HFFc6 (cell line): ENCODE measurements around the gene NAGA. TPM values are rescaled to one million over a fixed set of nuclear protein-coding genes. Genes with fewer than 3 reads are reported as not detected.

Experiments
- DNase-seq: peaks from one replicate; pipeline ENCODE4 v3.0.0-alpha.2; 2018
- H3K27ac Mint-ChIP-seq: 2 replicates; pipeline ENCODE4 v1.8.0; 2020; ENCODE audit warnings: mild to moderate bottlenecking, mixed read lengths
- H3K27me3 Mint-ChIP-seq: 2 replicates; pipeline ENCODE4 v1.8.0; 2021; ENCODE audit warnings: mild to moderate bottlenecking, moderate library complexity, mixed read lengths; ENCODE audit not compliant: insufficient read depth
- H3K36me3 Mint-ChIP-seq: 2 replicates; pipeline ENCODE4 v1.8.0; 2021; ENCODE audit warnings: low read depth, mixed read lengths
- H3K4me1 Mint-ChIP-seq: 2 replicates; pipeline ENCODE4 v1.8.0; 2020; ENCODE audit warnings: low read depth, mixed read lengths
- H3K4me3 Mint-ChIP-seq: 2 replicates; pipeline ENCODE4 v1.8.0; 2020; ENCODE audit warnings: mild to moderate bottlenecking, moderate library complexity, mixed read lengths
- H3K9me3 Mint-ChIP-seq: 2 replicates; pipeline ENCODE4 v1.8.0; 2020; ENCODE audit warnings: mild to moderate bottlenecking, mixed read lengths
- total RNA-seq, 6 experiments: library from RNA; stranded (reverse); fragmentation: NEBNext Ultra II Directional; extraction: Animal tissue kit (Norgen Biotek cat#: 25700); gene quantifications; 2 replicates in 1 of 6; 3 replicates in 5 of 6; pipeline ENCODE4 v1.2.3, GENCODE V29; 2021
- TF ChIP-seq, protein P1 (sequence below): fragments of 200-600 bp; sonication (generic); IDR thresholded peaks from 2 replicates; pipeline ENCODE4 v1.5.0; 2021; ENCODE audit warnings: antibody characterized with exemption, mild to moderate bottlenecking

The NAGA gene
- total RNA-seq, 6 experiments from 2014 or later = 19.5 to 24.4 (median 21.7) TPM

GRCh38 chr22:42018224-42018623, 52.4 kb downstream of the NAGA start:
- no peaks in the 10 kb centered on the region for H3K4me1 Mint-ChIP-seq
- H3K27me3 Mint-ChIP-seq = peaks cover 47% of the 10 kb centered on the region
- no peak overlapping the region for H3K4me3 Mint-ChIP-seq
- no peak for DNase-seq
- no peak overlapping the region for H3K27ac Mint-ChIP-seq
- no peaks in the 10 kb centered on the region for H3K9me3 Mint-ChIP-seq
- TF ChIP-seq, protein P1, sequence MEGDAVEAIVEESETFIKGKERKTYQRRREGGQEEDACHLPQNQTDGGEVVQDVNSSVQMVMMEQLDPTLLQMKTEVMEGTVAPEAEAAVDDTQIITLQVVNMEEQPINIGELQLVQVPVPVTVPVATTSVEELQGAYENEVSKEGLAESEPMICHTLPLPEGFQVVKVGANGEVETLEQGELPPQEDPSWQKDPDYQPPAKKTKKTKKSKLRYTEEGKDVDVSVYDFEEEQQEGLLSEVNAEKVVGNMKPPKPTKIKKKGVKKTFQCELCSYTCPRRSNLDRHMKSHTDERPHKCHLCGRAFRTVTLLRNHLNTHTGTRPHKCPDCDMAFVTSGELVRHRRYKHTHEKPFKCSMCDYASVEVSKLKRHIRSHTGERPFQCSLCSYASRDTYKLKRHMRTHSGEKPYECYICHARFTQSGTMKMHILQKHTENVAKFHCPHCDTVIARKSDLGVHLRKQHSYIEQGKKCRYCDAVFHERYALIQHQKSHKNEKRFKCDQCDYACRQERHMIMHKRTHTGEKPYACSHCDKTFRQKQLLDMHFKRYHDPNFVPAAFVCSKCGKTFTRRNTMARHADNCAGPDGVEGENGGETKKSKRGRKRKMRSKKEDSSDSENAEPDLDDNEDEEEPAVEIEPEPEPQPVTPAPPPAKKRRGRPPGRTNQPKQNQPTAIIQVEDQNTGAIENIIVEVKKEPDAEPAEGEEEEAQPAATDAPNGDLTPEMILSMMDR = no peak
- H3K36me3 Mint-ChIP-seq = no peaks in the 10 kb centered on the region

- Mint-ChIP-seq H3K4me1 (no peaks in the 10 kb centered on the region), H3K9me3 (peaks cover 7% of the 10 kb centered on the region; the same call in 1 of the 2 replicates), H3K36me3 (no peaks in the 10 kb centered on the region), H3K27me3 (peaks cover 54% of the 10 kb centered on the region), H3K4me3 (no peak overlapping the region), H3K27ac (no peak overlapping the region)
- DNase-seq = no peak
- TF ChIP-seq, protein P1 = no peak
Measured at GRCh38 chr22:42016111-42016510, 54.5 kb downstream of the NAGA start.

GRCh38 chr22:42013385-42013784, 57.2 kb downstream of the NAGA start:
- Mint-ChIP-seq H3K36me3 (peaks cover 9% of the 10 kb centered on the region), H3K27me3 (peaks cover 34% of the 10 kb centered on the region), H3K9me3 (peaks cover 26% of the 10 kb centered on the region), H3K4me1 (no peaks in the 10 kb centered on the region), H3K27ac (no peak overlapping the region), H3K4me3 (no peak overlapping the region)
- TF ChIP-seq, protein P1 = no peak
- no peak for DNase-seq

- Mint-ChIP-seq H3K27me3 (peaks cover 19% of the 10 kb centered on the region), H3K4me3 (no peak overlapping the region), H3K9me3 (peaks cover 26% of the 10 kb centered on the region), H3K4me1 (no peaks in the 10 kb centered on the region), H3K36me3 (peaks cover 9% of the 10 kb centered on the region), H3K27ac (no peak overlapping the region)
- TF ChIP-seq, protein P1 = no peak
- DNase-seq = no peak
Measured at GRCh38 chr22:42010778-42011177, 59.8 kb downstream of the NAGA start.

Other genes with a start within 250 kb of the NAGA start
- gene SREBF2, start 237.7 kb downstream of the NAGA start, total RNA-seq = 10 to 100 TPM; 29.3 to 42.1 (median 37.6) TPM
- not detected for gene SHISA8, start 155.7 kb downstream of the NAGA start, total RNA-seq
- under 1 TPM; 0.05 to 0.32 (median 0.25) TPM for gene TNFRSF13C, start 144.0 kb downstream of the NAGA start, total RNA-seq
- gene CENPM, start 123.7 kb downstream of the NAGA start, total RNA-seq = 10 to 100 TPM; 15.6 to 29.4 (median 26.3) TPM
- gene SEPTIN3, start 101.4 kb downstream of the NAGA start, total RNA-seq = under 1 TPM in 2 of 6 experiments, not detected in 4; 0.05 to 0.17 TPM
- not detected for gene WBP2NL, start 72.0 kb downstream of the NAGA start, total RNA-seq
- gene PHETA2, start 3.4 kb upstream of the NAGA start, total RNA-seq = 10 to 100 TPM in 2 of 6 experiments, 1 to 10 TPM in 4; 7.4 to 12.5 (median 7.6) TPM
- 10 to 100 TPM; 46.8 to 55.4 (median 51.7) TPM for gene SMDT1, start 8.9 kb upstream of the NAGA start, total RNA-seq
- 10 to 100 TPM; 69.6 to 90.2 (median 81.9) TPM for gene NDUFA6, start 20.0 kb upstream of the NAGA start, total RNA-seq
- under 1 TPM in 5 of 6 experiments, not detected in 1; 0.13 to 0.35 (median 0.17) TPM for gene CYP2D6, start 60.0 kb upstream of the NAGA start, total RNA-seq
- gene TCF20, start 199.8 kb upstream of the NAGA start, total RNA-seq = 10 to 100 TPM; 26.7 to 33.4 (median 30.1) TPM